ENCODE measurements around the gene CCT5.
"Not testable (repeated sequence)": the region's sequence is repeated elsewhere in the genome, so short reads cannot be mapped to it uniquely, and the experiment has no call there.

CCT5 gene

DNA sequence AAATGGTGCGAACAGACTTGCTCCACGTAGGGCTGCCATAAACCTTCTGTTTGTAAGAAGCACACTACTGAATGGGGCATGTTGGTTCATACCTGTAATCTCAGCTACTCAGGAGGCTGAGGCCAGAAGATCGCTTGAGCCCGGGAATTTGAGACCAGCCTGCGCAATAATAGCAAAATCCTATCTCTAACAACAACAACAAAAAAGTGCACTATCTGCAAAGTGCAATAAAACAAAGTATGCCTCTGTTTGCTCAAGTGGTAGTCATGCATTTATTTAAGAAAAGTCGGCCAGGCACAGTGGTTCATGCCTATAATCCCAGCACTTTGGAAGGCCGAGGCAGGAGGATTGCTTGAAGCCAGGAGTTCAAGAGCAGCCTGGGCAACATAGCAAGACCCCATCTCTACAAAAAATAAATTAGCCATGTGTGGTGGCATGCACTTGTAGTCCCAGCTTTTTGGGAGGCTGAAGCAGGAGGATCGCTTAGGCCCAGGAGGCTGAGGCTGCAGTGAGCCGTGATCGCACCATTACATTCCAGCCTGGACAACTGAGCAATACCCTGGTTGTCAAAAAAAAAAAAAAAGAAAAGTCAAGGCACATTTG, 5.6 kb upstream of the CCT5 start:
- DNase-seq (ENCODE audit: extremely low read depth in 1 of 2, low read depth in 1 of 2) = no peak

DNA sequence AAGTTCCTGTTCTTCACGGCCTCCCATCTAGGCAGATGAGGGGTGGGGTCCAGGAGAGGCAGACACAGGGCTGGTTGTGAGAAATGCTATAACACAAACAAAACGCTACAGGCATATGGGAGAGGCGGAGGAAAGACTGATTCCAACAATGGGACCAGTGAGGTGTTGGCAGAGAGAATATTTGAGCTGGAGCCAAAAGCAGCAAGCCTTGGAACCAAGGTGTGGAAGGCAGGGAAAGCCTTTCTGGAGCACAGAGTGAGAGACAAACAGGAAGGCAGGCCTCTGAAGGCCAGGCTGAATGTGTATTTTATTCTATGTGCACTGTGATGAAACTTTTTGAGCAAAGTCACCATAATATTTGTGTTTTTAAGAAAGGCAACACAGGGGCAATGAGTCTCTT, 3.3 kb upstream of the CCT5 start:
- no peak for DNase-seq (ENCODE audit: extremely low read depth in 1 of 2, low read depth in 1 of 2)

DNA sequence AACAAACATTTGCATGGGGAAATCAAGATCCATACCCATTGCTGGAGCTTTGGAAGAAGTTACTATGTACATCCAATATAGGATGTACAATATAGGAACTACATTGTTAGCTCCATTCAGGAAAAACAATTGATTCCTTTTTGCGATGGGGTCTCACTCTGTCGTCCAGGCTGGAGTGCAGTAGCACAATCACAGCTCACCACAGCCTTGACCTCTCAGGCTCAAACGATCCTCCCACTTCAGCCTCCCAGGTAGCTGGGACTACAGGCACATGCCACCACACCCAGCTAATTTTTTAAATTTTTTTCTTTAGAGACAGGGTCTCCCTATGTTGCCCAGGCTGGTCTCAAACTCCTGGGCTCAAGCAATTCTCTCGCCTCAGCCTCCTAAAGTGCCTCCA, 2.9 kb upstream of the CCT5 start:
- DNase-seq (ENCODE audit: extremely low read depth in 1 of 2, low read depth in 1 of 2) = not testable (repeated sequence)

DNA sequence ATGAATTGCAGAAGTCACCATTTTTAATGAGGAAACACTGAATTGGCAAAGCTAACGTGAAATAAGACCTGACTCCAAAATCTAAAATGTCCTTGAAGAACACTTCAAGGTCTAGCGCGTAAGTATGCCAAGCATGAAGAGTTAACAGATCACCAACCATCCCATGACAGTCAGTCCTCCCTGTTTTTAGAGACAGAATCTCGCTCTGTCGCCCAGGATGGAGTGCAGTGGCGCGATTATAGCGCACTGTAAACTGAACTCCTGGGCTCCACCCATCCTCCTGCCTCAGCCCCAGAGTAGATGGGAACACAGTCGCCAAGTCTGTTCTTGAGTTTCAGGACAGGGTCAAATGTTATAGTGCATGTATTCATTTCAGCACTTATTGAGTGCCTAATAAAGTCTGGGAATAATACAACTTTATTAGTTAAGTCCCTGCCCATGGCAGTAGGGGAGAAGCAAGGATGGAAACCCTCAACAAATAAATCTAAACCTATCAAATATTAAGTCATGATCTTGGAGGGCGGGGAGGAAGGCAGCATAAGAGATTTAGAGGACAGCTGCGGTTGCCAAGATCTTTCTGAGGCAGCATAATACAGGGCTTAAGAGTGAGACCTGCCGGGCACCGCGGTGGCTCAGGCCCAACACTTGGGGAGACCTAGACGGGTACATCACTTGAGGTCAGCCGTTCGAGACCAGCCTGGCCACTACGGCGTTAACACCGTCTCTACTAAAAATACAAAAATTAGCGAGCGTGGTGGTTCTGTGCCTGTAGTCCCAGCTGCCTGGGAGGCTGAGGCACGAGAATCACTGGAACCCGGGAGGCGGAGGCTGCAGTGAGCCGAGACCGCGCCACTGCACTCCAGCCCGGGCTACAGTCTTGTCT, 1.5 kb upstream of the CCT5 start:
- no peak for DNase-seq (ENCODE audit: extremely low read depth in 1 of 2, low read depth in 1 of 2)

DNA sequence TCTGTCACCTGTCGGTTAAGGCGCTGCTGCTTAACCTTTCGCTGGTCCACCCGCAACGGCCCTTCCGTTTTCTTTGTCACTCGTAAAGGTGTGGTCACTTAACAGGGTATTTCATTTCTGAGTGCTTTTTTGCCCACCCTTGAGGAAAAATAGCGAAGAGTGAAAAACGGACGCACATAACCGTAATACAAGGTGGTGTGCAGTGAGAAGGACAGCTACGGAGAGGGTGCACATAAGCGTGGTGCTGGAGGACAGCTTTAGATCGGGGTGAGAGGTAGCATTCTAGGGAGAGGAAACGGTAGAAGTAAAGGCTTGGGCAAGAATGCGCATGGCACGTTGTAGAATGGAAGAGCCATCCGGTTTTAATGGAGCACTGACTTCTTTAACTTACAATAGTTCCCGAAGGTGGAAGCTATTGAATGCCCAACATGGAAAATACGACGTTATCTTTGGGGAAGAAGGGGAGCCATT, 761 bp downstream of the CCT5 start:
- no peak for DNase-seq (ENCODE audit: extremely low read depth in 1 of 2, low read depth in 1 of 2)

DNA sequence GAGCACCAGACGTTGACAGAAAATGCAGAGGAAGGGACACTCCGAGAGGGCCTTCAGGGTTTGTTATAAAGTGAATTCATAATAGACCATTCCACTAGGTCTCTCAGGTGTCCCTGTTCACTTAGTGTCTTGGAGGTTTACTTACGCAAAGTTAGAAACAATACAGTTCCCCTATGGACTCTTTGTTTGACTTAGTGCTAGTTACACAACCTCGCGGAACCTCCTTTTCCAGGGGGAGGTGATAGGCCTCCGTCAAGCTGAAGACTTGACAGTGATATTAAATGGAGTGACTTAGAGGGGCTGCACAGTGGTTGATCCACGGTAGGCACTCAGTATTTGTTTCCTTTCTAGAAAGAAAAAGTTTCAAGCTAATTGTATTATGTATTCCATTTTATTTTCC, 1.3 kb downstream of the CCT5 start:
- no peak for DNase-seq (ENCODE audit: extremely low read depth in 1 of 2, low read depth in 1 of 2)

DNA sequence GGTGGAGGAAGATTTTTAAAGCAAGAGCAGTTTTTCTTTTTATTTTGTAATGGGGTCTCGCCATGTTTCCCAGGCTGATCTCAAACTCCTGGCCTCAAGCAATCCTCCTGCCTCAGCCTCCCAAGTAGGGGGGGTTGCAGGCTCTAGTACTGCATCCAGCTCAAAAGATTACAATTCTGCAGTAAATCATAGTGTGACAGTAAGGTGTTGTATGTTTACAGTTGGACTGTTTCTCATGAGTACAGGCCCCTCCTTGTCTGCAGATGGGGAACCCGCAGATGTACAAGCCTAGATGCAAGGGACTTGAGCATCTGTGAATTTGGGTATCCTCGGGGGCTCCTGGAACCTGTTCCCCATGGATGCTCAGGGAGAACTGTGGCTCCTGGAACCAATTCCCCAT, 3.3 kb downstream of the CCT5 start:
- no peak for DNase-seq (ENCODE audit: extremely low read depth in 1 of 2, low read depth in 1 of 2)

DNA sequence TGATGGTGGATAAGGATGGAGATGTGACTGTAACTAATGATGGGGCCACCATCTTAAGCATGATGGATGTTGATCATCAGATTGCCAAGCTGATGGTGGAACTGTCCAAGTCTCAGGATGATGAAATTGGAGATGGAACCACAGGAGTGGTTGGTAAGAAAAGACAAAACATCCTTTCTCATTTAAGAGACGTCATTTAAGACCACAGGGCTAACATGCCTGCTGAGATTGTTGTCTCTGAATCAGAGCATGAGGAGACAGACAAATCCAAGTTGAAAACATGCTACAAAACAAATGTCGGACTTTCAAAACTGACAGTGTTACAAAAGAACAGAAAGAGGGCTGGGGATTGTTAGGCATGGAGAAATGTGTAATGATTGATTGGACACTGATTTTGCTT, 4.6 kb downstream of the CCT5 start:
- no peak for DNase-seq (ENCODE audit: extremely low read depth in 1 of 2, low read depth in 1 of 2)

DNA sequence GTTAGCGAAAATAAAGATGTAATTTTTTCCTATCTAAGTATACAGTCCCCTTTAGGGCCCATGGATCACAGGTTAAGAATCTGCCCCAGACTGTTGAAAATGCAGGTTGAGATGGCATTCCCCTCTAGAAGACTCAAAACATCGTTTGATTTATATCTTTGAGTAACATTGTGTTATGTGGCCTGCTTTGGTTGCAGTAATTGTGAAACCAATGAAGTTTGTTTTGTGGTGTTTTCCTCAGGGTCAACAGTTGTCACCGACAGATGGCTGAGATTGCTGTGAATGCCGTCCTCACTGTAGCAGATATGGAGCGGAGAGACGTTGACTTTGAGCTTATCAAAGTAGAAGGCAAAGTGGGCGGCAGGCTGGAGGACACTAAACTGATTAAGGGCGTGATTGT, 7.8 kb downstream of the CCT5 start:
- DNase-seq (ENCODE audit: extremely low read depth in 1 of 2, low read depth in 1 of 2) = no peak

DNA sequence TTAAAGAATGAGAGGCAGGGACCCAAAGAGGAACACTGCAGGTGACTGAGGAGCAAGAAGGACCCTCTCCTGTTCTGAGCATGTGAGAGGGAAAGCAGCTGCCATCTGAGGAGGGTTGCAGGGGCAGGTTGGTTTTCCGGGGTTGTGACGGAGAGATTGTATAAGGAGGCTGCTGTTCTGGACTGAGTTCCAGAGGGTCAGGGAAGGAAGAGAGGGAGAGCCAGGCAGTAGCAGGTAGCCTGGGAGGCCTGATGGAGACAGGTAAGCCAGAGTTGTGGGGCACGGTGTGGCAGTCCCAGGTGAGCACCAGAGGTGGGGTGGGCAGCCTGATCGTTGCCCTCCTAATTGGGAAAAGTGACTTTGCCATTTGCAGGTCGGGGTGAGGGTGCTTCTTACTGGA, 9.8 kb downstream of the CCT5 start:
- no peak for DNase-seq (ENCODE audit: extremely low read depth in 1 of 2, low read depth in 1 of 2)

DNA sequence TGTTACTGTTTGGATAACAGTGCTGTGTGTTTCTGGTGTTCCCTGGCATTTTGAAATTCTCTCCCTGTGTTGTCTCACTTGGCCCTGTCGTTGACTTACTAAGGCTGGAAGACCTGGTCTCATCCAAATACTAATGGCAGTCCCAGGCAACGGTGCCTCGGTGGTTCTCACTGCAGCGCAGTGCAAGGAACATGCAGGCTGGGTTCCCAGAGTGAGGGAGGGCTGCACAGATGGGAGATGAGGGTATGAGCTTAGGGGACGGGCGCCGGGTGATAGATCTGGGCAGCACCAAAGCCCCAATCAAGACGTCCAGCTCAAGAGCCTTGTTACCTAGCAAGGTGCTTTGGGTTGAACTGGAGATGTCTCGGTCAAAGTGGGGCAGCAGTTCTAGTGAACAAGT, 11.0 kb downstream of the CCT5 start:
- DNase-seq (ENCODE audit: extremely low read depth in 1 of 2, low read depth in 1 of 2) = no peak

DNA sequence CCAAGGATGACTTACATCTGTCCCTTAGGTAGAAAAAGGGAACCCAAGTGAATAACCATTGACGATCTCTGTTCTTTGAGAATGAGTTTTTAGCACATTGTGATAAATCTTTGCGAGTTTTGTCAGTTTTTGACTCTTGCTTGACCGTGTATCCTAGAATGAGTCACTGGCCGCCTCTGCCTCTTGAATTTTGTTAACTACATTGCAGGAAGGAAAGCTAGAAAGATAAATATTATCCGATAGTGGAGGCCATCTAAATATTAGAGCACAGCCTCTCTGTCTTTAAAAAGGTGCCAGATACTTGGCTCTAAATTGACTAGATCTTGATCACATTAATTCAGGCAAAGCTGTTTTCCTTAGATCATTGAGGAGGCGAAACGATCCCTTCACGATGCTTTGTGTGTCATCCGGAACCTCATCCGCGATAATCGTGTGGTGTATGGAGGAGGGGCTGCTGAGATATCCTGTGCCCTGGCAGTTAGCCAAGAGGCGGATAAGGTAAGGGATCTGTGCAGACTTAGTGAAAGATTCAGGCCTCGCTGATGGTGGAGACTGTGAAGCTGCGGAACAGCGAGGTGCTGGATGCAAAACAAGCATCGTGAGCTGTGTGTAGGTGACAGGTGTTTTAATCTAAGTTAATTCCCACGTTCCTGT, 12.2 kb downstream of the CCT5 start:
- DNase-seq (ENCODE audit: extremely low read depth in 1 of 2, low read depth in 1 of 2) = no peak

DNA sequence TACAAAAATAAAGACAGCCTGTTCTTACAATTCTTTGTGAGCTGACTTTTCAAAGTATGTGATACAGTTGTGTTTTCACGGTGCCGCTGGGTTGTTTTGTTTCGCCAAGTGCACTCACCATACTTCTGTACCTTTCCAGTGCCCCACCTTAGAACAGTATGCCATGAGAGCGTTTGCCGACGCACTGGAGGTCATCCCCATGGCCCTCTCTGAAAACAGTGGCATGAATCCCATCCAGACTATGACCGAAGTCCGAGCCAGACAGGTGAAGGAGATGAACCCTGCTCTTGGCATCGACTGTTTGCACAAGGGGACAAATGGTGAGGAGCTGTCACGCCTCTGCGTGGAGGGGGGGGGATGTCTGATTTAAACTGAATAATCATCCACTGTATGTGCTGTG, 12.9 kb downstream of the CCT5 start:
- no peak for DNase-seq (ENCODE audit: extremely low read depth in 1 of 2, low read depth in 1 of 2)

DNA sequence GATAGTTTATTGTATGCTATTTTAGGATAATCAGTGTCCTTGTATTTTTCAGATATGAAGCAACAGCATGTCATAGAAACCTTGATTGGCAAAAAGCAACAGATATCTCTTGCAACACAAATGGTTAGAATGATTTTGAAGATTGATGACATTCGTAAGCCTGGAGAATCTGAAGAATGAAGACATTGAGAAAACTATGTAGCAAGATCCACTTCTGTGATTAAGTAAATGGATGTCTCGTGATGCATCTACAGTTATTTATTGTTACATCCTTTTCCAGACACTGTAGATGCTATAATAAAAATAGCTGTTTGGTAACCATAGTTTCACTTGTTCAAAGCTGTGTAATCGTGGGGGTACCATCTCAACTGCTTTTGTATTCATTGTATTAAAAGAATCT, 14.5 kb downstream of the CCT5 start:
- DNase-seq (ENCODE audit: extremely low read depth in 1 of 2, low read depth in 1 of 2) = no peak

DNA sequence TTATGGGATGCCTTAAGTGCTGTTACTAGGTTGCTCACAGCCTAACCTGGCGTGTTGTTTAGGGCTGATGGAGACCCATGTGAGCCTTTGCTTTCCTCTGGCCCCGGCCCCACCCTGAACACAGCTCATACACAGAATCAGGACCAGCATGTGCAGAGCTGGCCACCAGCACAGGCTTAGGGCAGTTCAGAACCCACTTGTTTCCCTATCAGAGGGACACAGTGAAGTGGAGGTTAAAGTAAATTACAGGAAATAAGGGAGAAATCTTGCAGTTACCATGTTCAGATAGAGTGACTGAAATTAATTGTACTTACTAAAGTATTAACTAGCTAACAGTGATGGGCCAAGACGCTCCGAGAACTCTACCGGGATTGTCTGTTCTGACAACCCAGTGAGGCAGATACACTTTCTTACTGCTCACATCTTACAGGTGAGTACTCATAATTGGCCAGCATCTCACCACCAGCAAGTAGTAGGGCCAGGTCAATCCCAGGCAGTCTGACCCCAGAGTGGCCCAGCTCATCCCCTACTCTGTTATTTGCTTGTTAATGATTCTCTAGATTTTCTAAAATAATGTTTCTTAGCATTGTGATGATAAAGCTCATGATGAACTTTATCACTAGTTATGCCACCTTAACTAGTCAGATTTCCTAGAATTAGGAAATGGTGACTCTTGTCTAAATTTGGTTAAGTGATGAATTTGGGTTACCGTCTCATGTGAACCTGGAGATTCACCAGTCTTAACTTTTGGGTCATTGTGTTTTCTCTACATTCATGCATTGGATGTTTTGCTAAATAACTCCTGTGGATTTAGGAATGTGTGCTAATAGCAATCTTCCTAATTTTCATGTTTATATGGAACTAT, 15.4 kb downstream of the CCT5 start:
- DNase-seq (ENCODE audit: extremely low read depth in 1 of 2, low read depth in 1 of 2) = no peak

DNA sequence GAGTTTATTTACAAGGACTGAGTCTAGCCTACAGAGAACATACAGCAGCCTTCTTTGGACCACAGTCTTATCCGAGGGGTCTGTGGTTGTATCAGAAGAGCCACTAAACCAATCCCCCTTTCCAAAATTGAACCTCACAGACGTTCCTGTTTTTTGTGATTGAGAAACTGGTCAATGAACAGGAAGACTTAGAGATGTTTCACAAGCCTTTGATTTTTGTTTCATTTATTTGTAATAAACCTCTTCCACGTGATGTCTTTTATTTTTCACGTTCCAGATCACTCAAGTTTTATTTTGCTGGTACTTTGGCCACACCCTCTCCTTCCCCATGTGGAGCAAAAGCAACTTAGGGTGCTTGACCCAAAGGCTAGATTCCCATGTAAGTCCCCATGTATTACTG, 16.1 kb downstream of the CCT5 start:
- DNase-seq (ENCODE audit: extremely low read depth in 1 of 2, low read depth in 1 of 2) = no peak

DNA sequence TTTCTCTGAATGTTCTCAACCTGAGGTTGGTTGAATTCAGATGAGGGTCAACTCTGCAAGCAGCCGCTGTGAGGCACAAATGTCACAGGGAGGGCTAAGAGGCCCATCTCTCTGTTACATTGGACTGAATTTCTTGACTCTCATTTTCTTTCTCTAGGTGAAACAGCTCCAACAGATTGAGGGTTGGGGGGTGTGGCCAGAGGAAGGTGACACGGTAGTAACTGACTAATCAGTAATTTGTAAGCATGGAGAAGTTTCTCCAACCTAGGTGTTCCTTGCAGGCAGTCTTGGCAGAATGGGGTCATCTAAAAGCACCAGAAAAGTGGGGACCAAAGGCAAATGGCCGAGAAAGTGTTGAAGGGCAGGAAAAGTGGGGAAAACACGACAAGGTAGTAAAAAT, 16.8 kb downstream of the CCT5 start:
- no peak for DNase-seq (ENCODE audit: extremely low read depth in 1 of 2, low read depth in 1 of 2)

DNA sequence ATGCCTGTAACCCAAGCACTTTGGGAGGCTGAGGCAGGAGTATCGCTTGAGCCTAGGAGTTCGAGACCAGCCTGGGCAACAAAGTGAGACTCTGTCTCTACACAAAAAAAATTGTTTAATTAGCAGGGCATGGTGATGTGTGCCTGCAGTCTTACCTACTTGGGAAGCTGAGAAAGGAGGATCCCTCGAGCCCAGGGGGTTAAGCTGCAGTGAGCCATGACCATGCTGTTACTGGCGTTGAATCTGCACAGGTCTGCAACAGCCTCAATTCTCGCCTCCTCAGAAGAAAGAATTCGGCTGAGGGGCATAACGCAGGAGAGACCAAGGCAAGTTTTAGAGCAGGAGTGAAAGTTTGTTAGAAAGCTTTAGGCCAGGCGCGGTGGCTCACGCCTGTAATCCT, 18.0 kb downstream of the CCT5 start:
- DNase-seq (ENCODE audit: extremely low read depth in 1 of 2, low read depth in 1 of 2) = no peak

DNA sequence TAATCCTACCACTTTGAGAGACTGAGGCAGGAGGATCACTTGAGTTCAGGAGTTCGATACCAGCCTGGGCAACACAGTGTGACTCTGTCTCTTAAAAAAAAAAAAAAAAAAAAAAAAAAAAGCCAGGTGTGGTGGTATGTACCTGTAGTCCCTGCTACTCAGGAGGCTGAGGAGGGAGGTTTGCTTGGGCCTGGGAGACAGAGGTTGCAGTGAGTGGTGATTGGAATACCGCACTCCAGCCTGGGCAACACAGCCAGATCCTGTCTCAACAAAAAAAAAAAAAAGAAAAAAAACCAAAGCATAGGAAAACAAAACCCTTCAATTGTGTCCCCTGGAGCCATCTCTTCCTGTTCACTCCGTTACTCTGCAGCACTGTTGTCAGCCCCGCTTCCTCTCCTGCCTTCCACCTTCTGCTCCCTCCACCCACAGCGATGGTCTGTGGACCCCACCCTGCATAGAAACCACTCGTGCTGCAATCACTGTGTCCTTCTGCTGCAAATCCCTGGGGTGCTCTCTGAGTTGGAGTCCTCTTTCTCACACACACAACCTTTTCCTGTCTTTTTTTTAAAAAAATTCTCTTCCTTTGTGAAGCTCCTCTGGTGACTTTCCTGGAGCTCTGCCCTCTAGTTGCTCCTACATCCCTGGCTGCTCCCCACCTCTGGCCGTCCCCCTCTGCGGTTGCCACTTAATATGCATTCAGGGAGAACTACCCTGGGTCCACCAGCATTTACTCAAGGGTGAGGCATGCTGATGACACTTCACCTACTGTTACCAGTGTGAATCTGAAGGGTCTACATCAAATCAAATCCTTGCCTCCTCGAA, 22.2 kb downstream of the CCT5 start:
- no peak for DNase-seq (ENCODE audit: extremely low read depth in 1 of 2, low read depth in 1 of 2)

DNA sequence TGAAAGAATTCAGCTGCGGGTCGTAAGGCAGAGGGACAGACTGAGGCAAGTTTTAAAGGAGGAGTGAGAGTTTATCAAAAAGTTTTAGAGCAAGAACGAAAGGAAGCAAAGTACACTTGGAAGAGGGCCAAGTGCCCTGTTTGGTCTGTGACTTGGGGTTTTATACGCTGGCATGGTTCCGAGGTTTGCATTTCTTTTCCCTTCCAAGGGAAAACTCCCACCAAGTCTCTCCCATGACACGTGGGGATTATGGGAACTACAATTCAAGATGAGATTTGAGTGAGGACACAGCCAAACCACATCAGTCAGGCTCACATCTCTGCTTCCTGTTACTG, 22.8 kb downstream of the CCT5 start:
- DNase-seq (ENCODE audit: extremely low read depth in 1 of 2, low read depth in 1 of 2) = not testable (repeated sequence)
